ENCODE data around the gene TPP1. TPM values are rescaled to one million over a fixed set of nuclear protein-coding genes. Genes with fewer than 3 reads are reported as not detected.

The TPP1 gene
- total and polyA plus RNA-seq, 9 donors = 21.0 to 360 (median 58.2) TPM

- TF ChIP-seq POLR2A (IDR thresholded peaks at IDR 0.05) (no peak), CTCF (IDR thresholded peaks at IDR 0.05) (no peak), EP300 (IDR thresholded peaks at IDR 0.05) (no peak)
- no peaks in the 10 kb centered on the region for H3K27me3 ChIP-seq
- 81 to 92% (median 81%) methylated on average over 2 of the region's 2 CpGs for WGBS, 3 donors
- H3K4me1 ChIP-seq (ENCODE audit: insufficient read depth) = peaks cover 6% of the 10 kb centered on the region
- H3K9me3 ChIP-seq = no peaks in the 10 kb centered on the region
- no peak overlapping the region for H3K27ac ChIP-seq
- intact Hi-C loops (cut with DNase I) = no loop called here
- H3K36me3 ChIP-seq = no peaks in the 10 kb centered on the region
- H3K4me3 ChIP-seq = no peak overlapping the region
- DNase-seq = no peak
Observed at GRCh38 chr11:6579681-6580080, 39.5 kb downstream of the TPP1 start.

- TF ChIP-seq CTCF (IDR thresholded peaks at IDR 0.05) = no peak
- no peak for TF ChIP-seq POLR2A (IDR thresholded peaks at IDR 0.05)
- TF ChIP-seq EP300 (IDR thresholded peaks at IDR 0.05) = no peak
- no peak overlapping the region for H3K27ac ChIP-seq
- no peak for DNase-seq
- peaks cover 6% of the 10 kb centered on the region for H3K4me1 ChIP-seq (ENCODE audit: insufficient read depth)
- H3K36me3 ChIP-seq = no peaks in the 10 kb centered on the region
- intact Hi-C loops (cut with DNase I) = no loop called here
- H3K27me3 ChIP-seq = no peaks in the 10 kb centered on the region
- 94 to 100% (median 98%) methylated on average over 1 of the region's 1 CpG for WGBS, 3 donors
- H3K9me3 ChIP-seq = no peaks in the 10 kb centered on the region
- no peak overlapping the region for H3K4me3 ChIP-seq
Observed at GRCh38 chr11:6578134-6578533, 41.1 kb downstream of the TPP1 start.

- intact Hi-C loops (cut with DNase I) = no loop called here
- H3K4me3 ChIP-seq = no peak overlapping the region
- DNase-seq = peak in 4 of 5 donors; percentile 53 to 77 (median 58)
- 27 to 34% (median 33%) methylated on average over 5 to 6 of the region's 6 CpGs for WGBS, 3 donors
- H3K36me3 ChIP-seq = no peaks in the 10 kb centered on the region
- peaks cover 6% of the 10 kb centered on the region for H3K4me1 ChIP-seq (ENCODE audit: insufficient read depth)
- no peaks in the 10 kb centered on the region for H3K27me3 ChIP-seq
- peak overlapping the region in 1 of 2 donors; percentile 63 for H3K27ac ChIP-seq
- TF ChIP-seq POLR2A (IDR thresholded peaks at IDR 0.05) = no peak
- TF ChIP-seq EP300 (IDR thresholded peaks at IDR 0.05) = no peak
- no peak for TF ChIP-seq CTCF (IDR thresholded peaks at IDR 0.05)
- H3K9me3 ChIP-seq = no peaks in the 10 kb centered on the region
Observed at GRCh38 chr11:6576471-6577373, 42.5 kb downstream of the TPP1 start.

- no peak overlapping the region for H3K27ac ChIP-seq
- H3K4me3 ChIP-seq = no peak overlapping the region
- H3K4me1 ChIP-seq (ENCODE audit: insufficient read depth) = peaks cover 6% of the 10 kb centered on the region
- no peak for DNase-seq
- H3K36me3 ChIP-seq = no peaks in the 10 kb centered on the region
- H3K9me3 ChIP-seq = no peaks in the 10 kb centered on the region
- no peak for TF ChIP-seq POLR2A (IDR thresholded peaks at IDR 0.05)
- TF ChIP-seq EP300 (IDR thresholded peaks at IDR 0.05) = no peak
- TF ChIP-seq CTCF (IDR thresholded peaks at IDR 0.05) = no peak
- 88 to 89% (median 88%) methylated on average over 6 of the region's 6 CpGs for WGBS, 3 donors
- no peaks in the 10 kb centered on the region for H3K27me3 ChIP-seq
- intact Hi-C loops (cut with DNase I) = no loop called here
Observed at GRCh38 chr11:6574816-6575715, 44.2 kb downstream of the TPP1 start.
